ENCODE data around the gene GJD2. TPM values are rescaled to one million over a fixed set of nuclear protein-coding genes. Genes with fewer than 3 reads are reported as not detected.

The GJD2 gene
- total RNA-seq, 1 donor from 2014 or later: not detected

- no peak for DNase-seq (ENCODE audit: low spot score)
- Histone ChIP-seq H3K4me1 (peaks cover 15% of the 10 kb centered on the region), H3F3A (ENCODE audit: low read depth) (no peaks in the 10 kb centered on the region), H3K4me3 (no peak overlapping the region), H4K20me1 (ENCODE audit: low read depth) (no peaks in the 10 kb centered on the region), H3K4me2 (no peak overlapping the region), H3K9ac (no peak overlapping the region), H3K27ac (no peak overlapping the region), H3K36me3 (no peaks in the 10 kb centered on the region), H3K79me2 (ENCODE audit: low read depth) (no peaks in the 10 kb centered on the region), H3K27me3 (no peaks in the 10 kb centered on the region), H2AFZ (replicated peaks) (no peak overlapping the region), H3K9me3 (ENCODE audit: low read depth) (no peaks in the 10 kb centered on the region)
- TF ChIP-seq EZH2phosphoT487 (IDR thresholded peaks at IDR 0.05) (no peak), CTCF (IDR thresholded peaks at IDR 0.05) (no peak), EZH2 (IDR thresholded peaks at IDR 0.05) (no peak)
- Mint-ChIP-seq H3K9me3 (peaks cover 6% of the 10 kb centered on the region), H3K4me3 (no peak overlapping the region), H3K27me3 (ENCODE audit: insufficient read depth, low read depth) (peaks cover 4% of the 10 kb centered on the region), H3K4me1 (peaks cover 16% of the 10 kb centered on the region), H3K27ac (no peak overlapping the region), H3K36me3 (no peaks in the 10 kb centered on the region)
These were observed 47.6 kb upstream of the GJD2 start for GRCh38 chr15:34802371-34802770.

DNA sequence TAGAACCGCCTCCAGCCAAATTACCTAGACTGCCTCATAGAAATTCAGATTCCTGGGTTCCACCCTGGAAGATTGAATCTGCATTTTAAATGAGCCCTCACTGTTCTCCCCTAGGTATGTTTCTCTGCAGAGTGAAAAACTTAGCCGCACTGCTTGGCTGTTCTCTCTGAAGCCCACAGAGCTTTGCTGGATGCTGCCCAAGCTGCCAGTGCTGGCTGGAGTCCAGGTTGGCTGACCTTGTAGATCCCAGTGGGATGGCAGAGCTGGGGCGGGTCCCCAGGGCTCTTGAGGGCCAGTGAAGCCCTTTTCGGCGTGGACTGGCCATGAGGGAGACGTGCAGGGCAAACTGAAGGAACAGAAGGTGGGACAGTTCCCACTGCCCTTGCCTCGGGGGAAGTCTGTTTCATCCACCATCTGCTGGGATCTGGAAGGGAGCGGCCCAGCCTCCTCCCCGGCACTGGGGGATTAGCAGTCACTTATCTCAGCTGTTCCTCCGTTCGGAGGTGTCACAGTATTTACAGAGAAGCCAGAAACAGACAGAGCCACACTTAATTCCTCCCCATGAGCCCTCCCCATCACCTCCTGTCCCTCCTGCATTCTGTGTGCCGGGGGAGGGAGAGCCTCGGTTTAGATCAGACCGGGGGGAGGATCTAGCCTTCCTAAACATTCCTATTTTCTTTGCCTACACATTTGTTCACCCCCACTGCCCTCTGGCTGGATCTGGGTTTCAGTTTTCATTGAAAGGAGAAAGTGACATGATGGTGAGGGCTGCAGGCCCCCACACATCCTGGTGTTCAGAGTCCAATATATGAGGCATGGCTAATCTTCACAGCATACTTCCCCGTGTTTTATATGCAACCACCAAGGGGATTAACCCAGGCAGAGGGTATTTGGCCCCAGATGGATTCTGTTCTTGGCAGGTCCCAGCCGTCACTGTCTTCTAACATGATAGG lies 44.6 kb upstream of the GJD2 start:
- TF ChIP-seq EZH2 (IDR thresholded peaks at IDR 0.05) (no peak), CTCF (IDR thresholded peaks at IDR 0.05) (no peak), EZH2phosphoT487 (IDR thresholded peaks at IDR 0.05) (no peak)
- Mint-ChIP-seq H3K27ac (peak overlapping the region; percentile 43), H3K9me3 (no peaks in the 10 kb centered on the region), H3K27me3 (ENCODE audit: insufficient read depth, low read depth) (peaks cover 8% of the 10 kb centered on the region), H3K4me1 (peaks cover 16% of the 10 kb centered on the region), H3K4me3 (peak overlapping the region; percentile 69), H3K36me3 (no peaks in the 10 kb centered on the region)
- Histone ChIP-seq H3K36me3 (no peaks in the 10 kb centered on the region), H3K9me3 (ENCODE audit: low read depth) (no peaks in the 10 kb centered on the region), H3K4me2 (peak overlapping the region; percentile 28), H3F3A (ENCODE audit: low read depth) (no peaks in the 10 kb centered on the region), H2AFZ (replicated peaks) (peak overlapping the region; percentile 64), H3K79me2 (ENCODE audit: low read depth) (no peaks in the 10 kb centered on the region), H3K27ac (no peak overlapping the region), H3K4me1 (peaks cover 23% of the 10 kb centered on the region), H3K9ac (no peak overlapping the region), H3K4me3 (no peak overlapping the region), H3K27me3 (peaks cover 25% of the 10 kb centered on the region), H4K20me1 (ENCODE audit: low read depth) (no peaks in the 10 kb centered on the region)
- peak; percentile 56 for DNase-seq (ENCODE audit: low spot score)

- no peak overlapping the region for H3K9ac ChIP-seq
- H3K4me3 Mint-ChIP-seq: no peak overlapping the region
- no peak for DNase-seq (ENCODE audit: low spot score)
- H3K4me1 ChIP-seq: peaks cover 23% of the 10 kb centered on the region
- no peaks in the 10 kb centered on the region for H3K36me3 ChIP-seq
- H3K79me2 ChIP-seq (ENCODE audit: low read depth): no peaks in the 10 kb centered on the region
- TF ChIP-seq CTCF (IDR thresholded peaks at IDR 0.05) (no peak), EZH2 (IDR thresholded peaks at IDR 0.05) (no peak), EZH2phosphoT487 (IDR thresholded peaks at IDR 0.05) (no peak)
- H3K27me3 ChIP-seq: peaks cover 32% of the 10 kb centered on the region
- H3K4me1 Mint-ChIP-seq: peaks cover 16% of the 10 kb centered on the region
- no peak overlapping the region for H3K27ac ChIP-seq
- H3K4me2 ChIP-seq: no peak overlapping the region
- H3K27ac Mint-ChIP-seq: no peak overlapping the region
- no peaks in the 10 kb centered on the region for H3K9me3 ChIP-seq (ENCODE audit: low read depth)
- no peaks in the 10 kb centered on the region for H3F3A ChIP-seq (ENCODE audit: low read depth)
- no peaks in the 10 kb centered on the region for H3K36me3 Mint-ChIP-seq
- H2AFZ ChIP-seq (replicated peaks): no peak overlapping the region
- peaks cover 11% of the 10 kb centered on the region for H3K27me3 Mint-ChIP-seq (ENCODE audit: insufficient read depth, low read depth)
- H4K20me1 ChIP-seq (ENCODE audit: low read depth): no peaks in the 10 kb centered on the region
- no peaks in the 10 kb centered on the region for H3K9me3 Mint-ChIP-seq
- H3K4me3 ChIP-seq: no peak overlapping the region
These were observed 42.1 kb upstream of the GJD2 start for GRCh38 chr15:34796847-34797435.

Data from neural progenitor cell (in vitro differentiated cells).